HCT116 (cell line): ENCODE measurements around the gene RTP4. TPM values are rescaled to one million over a fixed set of nuclear protein-coding genes. Genes with fewer than 3 reads are reported as not detected.

Source experiments
- ATAC-seq: fragments of 200-7000 bp; cut with Tn5 transposase; 2 replicates; pipeline ENCODE4 v1.9.1; 2020; ENCODE audit warnings: mild to moderate bottlenecking, moderate library complexity
- BruUV-seq: library from RNA; stranded (reverse); fragments of 400-500 nt; replicated peaks from 2 replicates; lab custom pipeline; 2021; lab: Mats Ljungman, UMichigan
- CTCF ChIA-PET: fragments of 300-600 bp; sonication (Branson Sonifier 250); formaldehyde crosslinking; loops from one replicate; lab custom pipeline; 2021; ENCODE audit warnings: antibody characterized with exemption; lab: Charles Lee
- POLR2A ChIA-PET: fragments of 300-600, 350-600 bp; sonication (Branson Sonifier 250); formaldehyde crosslinking; loops from one replicate; lab custom pipeline; 2021; ENCODE audit warnings: antibody characterized with exemption; lab: Charles Lee
- RAD21 ChIA-PET, 2 experiments: fragments of 300-600 bp; sonication (Branson Sonifier 250); formaldehyde crosslinking; loops; one replicate each; lab custom pipeline; 2023; ENCODE audit warnings: low total read pairs in 2 of 2; ENCODE audit not compliant: uncharacterized antibody in 2 of 2, unreplicated experiment in 2 of 2, low non-redundant PET in 1 of 2; lab: Charles Lee
- DNase-seq: peaks from one replicate; pipeline ENCODE4 v3.0.0-alpha.2; 2010; ENCODE audit warnings: low read depth, low spot score
- H2AFZ ChIP-seq: fragments of 200-600 bp; shearing (Covaris generic), sonication (generic); 2 replicates; pipeline ENCODE4 v1.6.1; 2017; ENCODE audit warnings: low read depth, mixed run types, mixed read lengths, antibody characterized with exemption, low read length; ENCODE audit not compliant: poor library complexity, severe bottlenecking
- H3K27ac ChIP-seq: 2 replicates; pipeline ENCODE4 v1.5.1; 2012; ENCODE audit warnings: low read depth, low read length
- H3K27me3 ChIP-seq: fragments of 200-600 bp; sonication (generic); 2 replicates; pipeline ENCODE4 v1.6.1; 2016; ENCODE audit warnings: mixed run types, low read length, mixed read lengths; ENCODE audit not compliant: insufficient read depth
- H3K36me3 ChIP-seq, 2 experiments: fragments of 200-500 bp in 1 of 2; fragments of 200-600 bp in 1 of 2; sonication (Bioruptor generic) in 1 of 2; sonication (generic) in 1 of 2; 2 replicates each; pipeline versions ENCODE4 v1.5.1 to v1.6.1; 2014 to 2016; ENCODE audit warnings: low read length in 2 of 2, inconsistent platforms in 1 of 2, mixed read lengths in 1 of 2, mixed run types in 1 of 2; ENCODE audit not compliant: insufficient read depth in 2 of 2, control insufficient read depth in 1 of 2
- H3K4me1 ChIP-seq, 2 experiments: fragments of 200-600 bp in 1 of 2; sonication (generic) in 1 of 2; 2 replicates each; pipeline versions ENCODE4 v1.5.1 to v1.6.1; 2012 to 2017; ENCODE audit warnings: low read length in 2 of 2, inconsistent platforms in 1 of 2, mild to moderate bottlenecking in 1 of 2, mixed read lengths in 1 of 2, mixed run types in 1 of 2, moderate library complexity in 1 of 2; ENCODE audit not compliant: insufficient read depth in 2 of 2, control insufficient read depth in 1 of 2
- H3K4me2 ChIP-seq: fragments of 200-600 bp; sonication (generic); 2 replicates; pipeline ENCODE4 v1.6.1; 2017; ENCODE audit warnings: mixed run types, low read length, mixed read lengths
- H3K4me3 ChIP-seq, 2 experiments: fragments of 200-600 bp in 1 of 2; sonication (generic) in 1 of 2; replicated peaks in 1 of 2; 2 replicates each; pipeline ENCODE4 v1.5.1; 2011 to 2016; ENCODE audit warnings: low read length in 2 of 2, control low read depth in 1 of 2, low read depth in 1 of 2, mild to moderate bottlenecking in 1 of 2, mixed read lengths in 1 of 2, mixed run types in 1 of 2
- H3K79me2 ChIP-seq: fragments of 200-600 bp; sonication (generic); 2 replicates; pipeline ENCODE4 v1.6.1; 2017; ENCODE audit warnings: mild to moderate bottlenecking, mixed run types, low read length, moderate library complexity, mixed read lengths; ENCODE audit not compliant: insufficient read depth
- H3K9ac ChIP-seq: fragments of 200-600 bp; sonication (generic); 2 replicates; pipeline ENCODE4 v1.6.1; 2016; ENCODE audit warnings: low read length, mixed read lengths
- H3K9me2 ChIP-seq: fragments of 200-600 bp; sonication (generic), shearing (Covaris generic); 2 replicates; pipeline ENCODE4 v1.6.1; 2017; ENCODE audit warnings: mixed run types, mild to moderate bottlenecking, moderate library complexity; ENCODE audit not compliant: insufficient read depth
- H3K9me3 ChIP-seq, 2 experiments: fragments of 200-500 bp in 1 of 2; fragments of 200-600 bp in 1 of 2; sonication (Bioruptor generic) in 1 of 2; sonication (generic) in 1 of 2; 2 replicates each; pipeline ENCODE4 v1.6.1; 2014 to 2017; ENCODE audit warnings: low read length in 2 of 2, mixed read lengths in 2 of 2, inconsistent platforms in 1 of 2, low read depth in 1 of 2, mild to moderate bottlenecking in 1 of 2, mixed run types in 1 of 2, moderate library complexity in 1 of 2; ENCODE audit not compliant: control insufficient read depth in 1 of 2, insufficient read depth in 1 of 2
- H4K20me1 ChIP-seq: fragments of 200-600 bp; sonication (generic), shearing (Covaris generic); 2 replicates; pipeline ENCODE4 v1.6.1; 2017; ENCODE audit warnings: mixed run types, mild to moderate bottlenecking, moderate library complexity; ENCODE audit not compliant: insufficient read depth
- EZH2 ChIP-seq: fragments of 200-600 bp; sonication (generic); IDR thresholded peaks from 2 replicates; pipeline ENCODE4 v1.6.1; 2017; ENCODE audit warnings: antibody characterized with exemption, mixed run types
- EZH2phosphoT487 ChIP-seq: fragments of 200-600 bp; IDR thresholded peaks from 2 replicates; pipeline ENCODE4 v1.6.1; 2018; ENCODE audit warnings: antibody characterized with exemption, borderline replicate concordance
- FOSL1 ChIP-seq: IDR thresholded peaks from 2 replicates; pipeline ENCODE4 v1.6.1; 2012; ENCODE audit warnings: low read depth
- SRF ChIP-seq: IDR thresholded peaks from 2 replicates; pipeline ENCODE4 v1.6.1; 2012; ENCODE audit warnings: low read depth
- ZFX ChIP-seq: fragments of 450-650 bp; IDR thresholded peaks from 2 replicates; pipeline ENCODE4 v1.6.1; 2017
- ZNF274 ChIP-seq: fragments of 200-500 bp; sonication (Bioruptor generic); IDR thresholded peaks from 2 replicates; pipeline ENCODE4 v1.6.1; 2014; ENCODE audit warnings: mild to moderate bottlenecking, low read depth, low read length, inconsistent platforms
- intact Hi-C: fragments of 100-400 bp; cut with micrococcal nuclease; formaldehyde crosslinking; loops from 2 replicates; pipeline ENCODE4 v1.10.0; 2022
- total RNA-seq: library from RNA; stranded (reverse); gene quantifications from one replicate; pipeline ENCODE4 v1.2.1, GENCODE V29; 2021; ENCODE audit not compliant: unreplicated experiment
- TF ChIP-seq, protein P1 (sequence below): IDR thresholded peaks from 2 replicates; pipeline ENCODE4 v1.6.1; 2012

RTP4 gene
- total RNA-seq, 1 experiment from 2014 or later, result not detected

DNA sequence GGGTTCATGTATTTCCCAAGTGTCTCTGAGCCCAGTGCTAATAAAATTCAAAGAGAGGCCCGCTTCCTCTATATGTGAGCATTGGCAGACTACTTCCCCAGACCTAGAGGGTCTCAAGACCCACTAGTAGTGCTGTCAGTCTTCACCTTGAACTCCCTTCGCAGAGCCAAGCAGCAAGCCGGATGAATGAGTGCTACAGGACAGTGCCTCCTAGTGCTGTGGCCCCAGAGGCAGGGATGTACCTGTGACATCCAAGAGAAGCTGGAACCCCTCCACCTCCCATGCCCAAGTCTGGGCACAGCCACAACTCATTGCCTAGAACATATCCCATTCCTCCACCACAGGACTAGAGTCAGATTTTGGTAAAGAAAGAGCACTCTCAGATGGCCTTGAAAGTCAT is 39.5 kb upstream of the RTP4 start:
- H3K27me3 ChIP-seq, result peaks cover 47% of the 10 kb centered on the region
- no peaks in the 10 kb centered on the region for H4K20me1 ChIP-seq
- no TSS peak for BruUV-seq
- RAD21 ChIA-PET, result no interaction called here
- H3K36me3 ChIP-seq, result no peaks in the 10 kb centered on the region
- no peak overlapping the region for H3K4me2 ChIP-seq
- H2AFZ ChIP-seq, result no peak overlapping the region
- no peak for TF ChIP-seq ZFX
- no peak for TF ChIP-seq EZH2phosphoT487
- no peak for TF ChIP-seq ZNF274
- TF ChIP-seq FOSL1, result no peak
- H3K9me2 ChIP-seq, result no peaks in the 10 kb centered on the region
- CTCF ChIA-PET, result interaction anchor here (2.8 to 4.0 kb wide), 2 partner anchors 9 to 351 kb away, joined by 11 to 13 read pairs; no protein-coding TSS in a partner anchor
- ATAC-seq, result no peak
- intact Hi-C loops, result no loop called here
- no peak overlapping the region for H3K27ac ChIP-seq
- no peaks in the 10 kb centered on the region for H3K4me1 ChIP-seq
- DNase-seq, result no peak
- H3K9ac ChIP-seq, result no peak overlapping the region
- H3K4me3 ChIP-seq, result no peak overlapping the region
- H3K9me3 ChIP-seq, result no peaks in the 10 kb centered on the region
- no peaks in the 10 kb centered on the region for H3K79me2 ChIP-seq
- POLR2A ChIA-PET, result no interaction called here

DNA sequence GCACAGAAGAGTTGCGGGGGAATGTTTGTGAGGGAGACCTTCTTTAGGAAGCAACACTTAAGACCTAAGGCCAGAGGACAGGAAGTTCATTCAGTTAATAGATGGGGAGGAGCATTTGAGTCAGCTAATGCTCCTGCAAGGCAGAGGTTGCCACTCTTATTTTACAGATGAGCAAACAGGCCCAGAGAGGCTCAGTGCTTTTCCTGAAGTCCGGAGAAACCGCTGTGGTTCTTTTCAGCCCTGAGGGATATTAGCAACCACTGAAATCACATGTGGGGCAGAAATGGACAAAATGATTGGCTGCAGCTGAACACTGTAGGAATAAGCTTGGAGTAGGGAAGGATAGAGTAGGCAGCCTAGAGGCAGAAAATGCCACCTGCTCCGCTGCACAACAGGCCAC is 33.3 kb upstream of the RTP4 start:
- CTCF ChIA-PET, result no interaction called here
- intact Hi-C loops, result no loop called here
- RAD21 ChIA-PET, result no interaction called here
- Histone ChIP-seq H3K4me3 (no peak overlapping the region), H3K27me3 (peaks cover 9% of the 10 kb centered on the region; the same call in 1 of the 2 replicates), H3K9me3 (no peaks in the 10 kb centered on the region), H2AFZ (no peak overlapping the region), H3K9ac (no peak overlapping the region), H4K20me1 (no peaks in the 10 kb centered on the region), H3K9me2 (no peaks in the 10 kb centered on the region), H3K4me1 (no peaks in the 10 kb centered on the region), H3K27ac (no peak overlapping the region), H3K4me2 (no peak overlapping the region), H3K36me3 (no peaks in the 10 kb centered on the region), H3K79me2 (no peaks in the 10 kb centered on the region)
- BruUV-seq, result no TSS peak
- DNase-seq, result no peak
- POLR2A ChIA-PET, result no interaction called here
- TF ChIP-seq FOSL1 (no peak), SRF (no peak), EZH2 (no peak)
- TF ChIP-seq, protein P1, sequence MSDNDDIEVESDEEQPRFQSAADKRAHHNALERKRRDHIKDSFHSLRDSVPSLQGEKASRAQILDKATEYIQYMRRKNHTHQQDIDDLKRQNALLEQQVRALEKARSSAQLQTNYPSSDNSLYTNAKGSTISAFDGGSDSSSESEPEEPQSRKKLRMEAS, result no peak
- no peak for ATAC-seq
